ENCODE data around the gene CYB5R3.
A peak's percentile ranks its signal among the peaks of the same experiment; 100 is the strongest.

Gene CYB5R3

GRCh38 chr22:42648368-42649245 lies 585 bp downstream of the CYB5R3 start:
- TF ChIP-seq CTCF (conservative IDR thresholded peaks at IDR 0.05; ENCODE audit: low read depth, low read length) = no peak
- H3K4me3 ChIP-seq (ENCODE audit: low read length) = peak overlapping the region; percentile 87
- DNase-seq (ENCODE audit: low read depth) = no peak

GRCh38 chr22:42648017-42648367 lies 1.2 kb downstream of the CYB5R3 start:
- TF ChIP-seq CTCF (conservative IDR thresholded peaks at IDR 0.05; ENCODE audit: low read depth, low read length) = no peak
- no peak for DNase-seq (ENCODE audit: low read depth)
- H3K4me3 ChIP-seq (ENCODE audit: low read length) = peak overlapping the region; percentile 87

GRCh38 chr22:42646569-42647525 lies 2.3 kb downstream of the CYB5R3 start:
- no peak for TF ChIP-seq CTCF (conservative IDR thresholded peaks at IDR 0.05; ENCODE audit: low read depth, low read length)
- no peak for DNase-seq (ENCODE audit: low read depth)
- no peak overlapping the region for H3K4me3 ChIP-seq (ENCODE audit: low read length)

- no peak for TF ChIP-seq CTCF (conservative IDR thresholded peaks at IDR 0.05; ENCODE audit: low read depth, low read length)
- H3K4me3 ChIP-seq (ENCODE audit: low read length) = no peak overlapping the region
Measured at GRCh38 chr22:42645938-42646568, 3.1 kb downstream of the CYB5R3 start.

GRCh38 chr22:42645341-42645937 lies 3.8 kb downstream of the CYB5R3 start:
- TF ChIP-seq CTCF (conservative IDR thresholded peaks at IDR 0.05; ENCODE audit: low read depth, low read length) = no peak
- no peak overlapping the region for H3K4me3 ChIP-seq (ENCODE audit: low read length)

More at GRCh38 chr22:42645938-42646568, 3.1 kb downstream of the CYB5R3 start:
- DNase-seq (ENCODE audit: low read depth) = no peak

GRCh38 chr22:42644422-42645340 lies 4.5 kb downstream of the CYB5R3 start:
- H3K4me3 ChIP-seq (ENCODE audit: low read length) = no peak overlapping the region
- DNase-seq (ENCODE audit: low read depth) = no peak
- no peak for TF ChIP-seq CTCF (conservative IDR thresholded peaks at IDR 0.05; ENCODE audit: low read depth, low read length)

More at GRCh38 chr22:42645341-42645937, 3.8 kb downstream of the CYB5R3 start:
- DNase-seq (ENCODE audit: low read depth) = no peak

Data from retinal pigment epithelial cell (primary cell).